Activated T-helper 1 cell treated with Interleukin-2 at 50 U/mL for 16 hours (primary cell): ENCODE results near the gene SLC6A14.

ENCODE experiments used
- DNase-seq: peaks from one replicate; pipeline ENCODE4 v3.0.0-alpha.2; 2020; ENCODE audit warnings: low read depth

The SLC6A14 gene

GRCh38 chrX:116436358-116436816 lies at the start of gene SLC6A14:
SLC6A14 (plus strand) TSS chrX:116436606; CDS start chrX:116436710, 104 bp downstream.
- DNase-seq, result no peak

- no peak for DNase-seq
Measured at GRCh38 chrX:116395752-116396151, 40.7 kb upstream of the SLC6A14 start.

- DNase-seq, result no peak
Measured at GRCh38 chrX:116399681-116400080, 36.7 kb upstream of the SLC6A14 start.

GRCh38 chrX:116409219-116409618 lies 27.2 kb upstream of the SLC6A14 start:
- no peak for DNase-seq

- DNase-seq, result no peak
Measured at GRCh38 chrX:116413273-116413672, 23.1 kb upstream of the SLC6A14 start.

- no peak for DNase-seq
Measured at GRCh38 chrX:116417214-116417613, 19.2 kb upstream of the SLC6A14 start.

GRCh38 chrX:116417968-116418367 lies 18.4 kb upstream of the SLC6A14 start:
- DNase-seq, result no peak

- DNase-seq, result no peak
Measured at GRCh38 chrX:116427978-116428377, 8.4 kb upstream of the SLC6A14 start.

GRCh38 chrX:116435597-116435996 lies 809 bp upstream of the SLC6A14 start:
- no peak for DNase-seq

GRCh38 chrX:116449156-116449555 lies 12.8 kb downstream of the SLC6A14 start:
- no peak for DNase-seq

GRCh38 chrX:116462822-116463221 lies 26.4 kb downstream of the SLC6A14 start, which contains the start of gene CT83:
CT83 (minus strand) TSS chrX:116462976; CDS start chrX:116462856, 120 bp downstream.
- DNase-seq, result no peak

- no peak for DNase-seq
Measured at GRCh38 chrX:116480059-116480458, 43.7 kb downstream of the SLC6A14 start.

- DNase-seq, result no peak
Measured at GRCh38 chrX:116490104-116490503, 53.7 kb downstream of the SLC6A14 start.

GRCh38 chrX:116493271-116493670 lies 56.9 kb downstream of the SLC6A14 start:
- no peak for DNase-seq

- DNase-seq, result no peak
Measured at GRCh38 chrX:116499780-116500179, 63.4 kb downstream of the SLC6A14 start.
